Breast epithelium (tissue), 3 donors: Measurements from ENCODE around the gene SYT13.
"Not testable (repeated sequence)": the region's sequence is repeated elsewhere in the genome, so short reads cannot be mapped to it uniquely, and the experiment has no call there.

ENCODE experiments used
- POLR2A ChIP-seq: fragments of 450-650 bp; IDR thresholded peaks from one replicate; pipeline ENCODE4 v1.6.1; 2016; ENCODE audit warnings: antibody characterized with exemption, mild to moderate bottlenecking, moderate library complexity
- POLR2AphosphoS5 ChIP-seq, 3 donors: sonication (generic); formaldehyde crosslinking; IDR thresholded peaks; one replicate each; pipeline ENCODE4 v1.6.1; 2017; ENCODE audit warnings: antibody characterized with exemption in 3 of 3
- TF ChIP-seq, protein P1 (sequence below), 3 donors: fragments of 450-650 bp; IDR thresholded peaks; one replicate each; pipeline ENCODE4 v1.5.1; 2016 to 2017; ENCODE audit warnings: antibody characterized with exemption in 3 of 3, mild to moderate bottlenecking in 3 of 3, moderate library complexity in 3 of 3

DNA sequence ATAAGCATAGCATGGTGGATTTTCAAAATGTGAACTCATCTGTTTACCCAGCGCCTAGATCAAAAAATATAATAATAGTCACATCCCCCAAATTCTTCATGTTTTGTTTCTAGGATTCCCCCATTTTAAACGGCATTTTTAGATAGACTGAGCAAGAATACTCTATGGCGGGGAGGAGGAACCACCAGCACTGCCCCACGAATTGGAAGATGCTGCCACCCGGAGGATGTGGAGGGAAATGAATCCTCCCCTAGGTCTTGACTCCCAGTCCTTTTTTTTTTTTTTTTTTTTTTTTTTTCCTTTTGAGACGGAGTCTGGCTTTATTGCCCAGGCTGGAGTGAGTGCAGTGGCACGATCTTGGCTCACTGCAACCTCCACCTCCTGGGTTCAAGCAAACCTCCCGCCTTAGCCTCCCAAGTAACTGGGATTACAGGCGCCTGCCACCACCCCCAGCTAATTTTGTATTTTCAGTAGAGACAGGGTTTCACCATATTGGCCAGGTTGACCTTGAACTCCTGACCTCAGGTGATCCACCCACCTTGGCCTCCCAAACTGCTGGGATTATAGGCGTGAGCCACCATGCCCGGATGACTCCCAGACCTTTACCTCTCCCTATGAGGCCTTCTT, 7.5 kb upstream of the SYT13 start:
- not testable (repeated sequence) for TF ChIP-seq POLR2AphosphoS5 (IDR thresholded peaks at IDR 0.05); POLR2A
- TF ChIP-seq, protein P1, sequence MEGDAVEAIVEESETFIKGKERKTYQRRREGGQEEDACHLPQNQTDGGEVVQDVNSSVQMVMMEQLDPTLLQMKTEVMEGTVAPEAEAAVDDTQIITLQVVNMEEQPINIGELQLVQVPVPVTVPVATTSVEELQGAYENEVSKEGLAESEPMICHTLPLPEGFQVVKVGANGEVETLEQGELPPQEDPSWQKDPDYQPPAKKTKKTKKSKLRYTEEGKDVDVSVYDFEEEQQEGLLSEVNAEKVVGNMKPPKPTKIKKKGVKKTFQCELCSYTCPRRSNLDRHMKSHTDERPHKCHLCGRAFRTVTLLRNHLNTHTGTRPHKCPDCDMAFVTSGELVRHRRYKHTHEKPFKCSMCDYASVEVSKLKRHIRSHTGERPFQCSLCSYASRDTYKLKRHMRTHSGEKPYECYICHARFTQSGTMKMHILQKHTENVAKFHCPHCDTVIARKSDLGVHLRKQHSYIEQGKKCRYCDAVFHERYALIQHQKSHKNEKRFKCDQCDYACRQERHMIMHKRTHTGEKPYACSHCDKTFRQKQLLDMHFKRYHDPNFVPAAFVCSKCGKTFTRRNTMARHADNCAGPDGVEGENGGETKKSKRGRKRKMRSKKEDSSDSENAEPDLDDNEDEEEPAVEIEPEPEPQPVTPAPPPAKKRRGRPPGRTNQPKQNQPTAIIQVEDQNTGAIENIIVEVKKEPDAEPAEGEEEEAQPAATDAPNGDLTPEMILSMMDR (IDR thresholded peaks at IDR 0.05) = peak in 2 of 3 donors; percentile 38 to 60
